HEK293T (cell line): ENCODE measurements around the gene NOL3.

Experiments
- BHLHE40 ChIP-seq: fragments of 450-650 bp; IDR thresholded peaks from 2 replicates; pipeline ENCODE4 v1.6.1; 2016; ENCODE audit warnings: mild to moderate bottlenecking, moderate library complexity, borderline replicate concordance
- FOXA1 ChIP-seq: fragments of 450-650 bp; IDR thresholded peaks from 2 replicates; pipeline ENCODE4 v1.6.1; 2016; ENCODE audit warnings: mild to moderate bottlenecking
- NFRKB ChIP-seq: fragments of 450-650 bp; IDR thresholded peaks from 2 replicates; pipeline ENCODE4 v1.6.1; 2016; ENCODE audit warnings: mild to moderate bottlenecking, moderate library complexity
- SUZ12 ChIP-seq: fragments of 450-650 bp; IDR thresholded peaks from 2 replicates; pipeline ENCODE4 v1.6.1; 2016; ENCODE audit warnings: mild to moderate bottlenecking

DNA sequence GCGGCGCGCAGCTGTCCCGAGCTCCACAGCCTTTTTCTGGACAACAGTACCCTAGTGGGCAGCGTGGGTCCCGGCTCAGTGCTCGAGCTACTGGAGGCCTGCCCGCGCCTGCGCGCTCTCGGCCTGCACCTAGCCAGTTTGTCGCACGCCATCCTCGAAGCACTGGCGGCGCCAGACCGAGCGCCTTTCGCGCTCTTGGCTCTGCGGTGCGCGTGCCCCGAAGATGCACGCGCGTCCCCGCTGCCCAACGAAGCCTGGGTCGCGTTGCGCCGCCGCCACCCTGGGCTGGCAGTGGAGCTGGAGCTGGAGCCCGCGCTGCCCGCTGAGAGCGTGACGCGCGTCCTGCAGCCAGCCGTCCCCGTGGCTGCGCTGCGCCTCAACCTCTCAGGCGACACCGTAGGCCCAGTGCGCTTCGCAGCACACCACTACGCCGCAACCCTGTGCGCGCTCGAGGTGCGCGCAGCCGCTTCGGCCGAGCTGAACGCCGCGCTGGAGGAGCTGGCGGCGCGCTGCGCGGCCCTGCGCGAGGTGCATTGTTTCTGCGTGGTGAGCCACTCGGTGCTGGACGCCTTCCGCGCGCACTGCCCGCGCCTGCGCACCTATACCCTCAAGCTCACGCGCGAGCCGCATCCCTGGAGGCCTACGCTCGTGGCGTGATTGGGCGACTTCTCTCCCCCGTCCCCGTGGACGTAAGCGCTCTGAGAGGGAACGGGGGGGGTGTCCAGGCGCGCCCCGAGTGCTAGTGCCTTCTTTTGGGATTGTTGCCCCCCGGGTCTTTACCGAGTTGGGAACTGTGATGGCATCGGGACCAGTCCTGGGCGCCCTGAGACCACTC lies 7.0 kb upstream of the NOL3 start:
- no peak for TF ChIP-seq BHLHE40
- no peak for TF ChIP-seq NFRKB
- no peak for TF ChIP-seq SUZ12
- no peak for TF ChIP-seq FOXA1
